Sigmoid colon (tissue), 7 donors: ENCODE results near the gene MRPS34. TPM values are rescaled to one million over a fixed set of nuclear protein-coding genes. Genes with fewer than 3 reads are reported as not detected.

Experiments
- DNase-seq: peaks from one replicate; pipeline ENCODE4 v3.0.0-alpha.2; 2019
- H3K27ac ChIP-seq, 4 donors: fragments of 200-600 bp; sonication (generic); one replicate each; pipeline ENCODE4 v1.5.1; 2016 to 2019; ENCODE audit warnings: mild to moderate bottlenecking in 1 of 4
- H3K27me3 ChIP-seq, 3 donors: fragments of 200-600 bp; sonication (generic); one replicate each; pipeline ENCODE4 v1.5.1; 2019; ENCODE audit warnings: mild to moderate bottlenecking in 1 of 3
- H3K36me3 ChIP-seq, 4 donors: fragments of 200-600 bp; sonication (generic); one replicate each; pipeline ENCODE4 v1.5.1; 2016 to 2019
- H3K4me1 ChIP-seq, 4 donors: fragments of 200-600 bp; sonication (generic); one replicate each; pipeline ENCODE4 v1.5.1; 2017 to 2019
- H3K4me3 ChIP-seq, 4 donors: fragments of 200-600 bp; sonication (generic); one replicate each; pipeline ENCODE4 v1.5.1; 2017 to 2019; ENCODE audit warnings: mild to moderate bottlenecking in 2 of 4, moderate library complexity in 1 of 4
- H3K9me3 ChIP-seq, 4 donors: fragments of 200-600 bp in 3 of 4; sonication (generic) in 3 of 4; one replicate each; pipeline versions ENCODE4 v1.5.1 to v1.6.1; 2013 to 2019
- EP300 ChIP-seq, 4 donors: sonication (generic); formaldehyde crosslinking; IDR thresholded peaks; one replicate each; pipeline ENCODE4 v1.6.1; 2017; ENCODE audit warnings: antibody characterized with exemption in 4 of 4
- POLR2A ChIP-seq, 2 donors: fragments of 450-650 bp; IDR thresholded peaks; one replicate each; pipeline ENCODE4 v1.6.1; 2016; ENCODE audit warnings: antibody characterized with exemption in 2 of 2, mild to moderate bottlenecking in 2 of 2, moderate library complexity in 2 of 2
- POLR2AphosphoS5 ChIP-seq, 4 donors: sonication (generic); formaldehyde crosslinking; IDR thresholded peaks; one replicate each; pipeline ENCODE4 v1.6.1; 2017; ENCODE audit warnings: antibody characterized with exemption in 4 of 4
- WGBS, 2 donors: extraction: QIAGEN DNeasy Blood & Tissue Kit; methylation state at CpG; one replicate each; pipeline ENCODE4 v1.1.7; 2013; 5-methylcytosine and 5-hydroxymethylcytosine counted together
- intact Hi-C: fragments of 100-400 bp; cut with DNase I; formaldehyde crosslinking; loops from one replicate; pipeline ENCODE4 v1.15.1; 2023
- polyA plus RNA-seq, 3 donors: library from polyadenylated mRNA; stranded (reverse); fragments of 200-250 nt; gene quantifications; one replicate each; pipeline ENCODE4 v1.2.3, GENCODE V29; 2013
- total RNA-seq, 4 donors: library from RNA; depleted of rRNA; stranded (reverse); fragments of >200 nt; gene quantifications; one replicate each; pipeline ENCODE4 v1.1.0, GENCODE V29; 2016
- TF ChIP-seq, protein P1 (sequence below), 4 experiments: fragments of 450-650 bp in 3 of 4; fragments of 200-600 bp in 1 of 4; IDR thresholded peaks; one replicate each; pipeline ENCODE4 v1.5.1; 2016 to 2019; ENCODE audit warnings: antibody characterized with exemption in 4 of 4, mild to moderate bottlenecking in 3 of 4, moderate library complexity in 2 of 4
- donor health status: healthy with polysubstance abuse.
- donor health status: Bipolar disorder and iron deficiency.
- donor health status: healthy.

MRPS34 gene
- total and polyA plus RNA-seq, 7 donors = 61.5 to 198 (median 104) TPM

DNA sequence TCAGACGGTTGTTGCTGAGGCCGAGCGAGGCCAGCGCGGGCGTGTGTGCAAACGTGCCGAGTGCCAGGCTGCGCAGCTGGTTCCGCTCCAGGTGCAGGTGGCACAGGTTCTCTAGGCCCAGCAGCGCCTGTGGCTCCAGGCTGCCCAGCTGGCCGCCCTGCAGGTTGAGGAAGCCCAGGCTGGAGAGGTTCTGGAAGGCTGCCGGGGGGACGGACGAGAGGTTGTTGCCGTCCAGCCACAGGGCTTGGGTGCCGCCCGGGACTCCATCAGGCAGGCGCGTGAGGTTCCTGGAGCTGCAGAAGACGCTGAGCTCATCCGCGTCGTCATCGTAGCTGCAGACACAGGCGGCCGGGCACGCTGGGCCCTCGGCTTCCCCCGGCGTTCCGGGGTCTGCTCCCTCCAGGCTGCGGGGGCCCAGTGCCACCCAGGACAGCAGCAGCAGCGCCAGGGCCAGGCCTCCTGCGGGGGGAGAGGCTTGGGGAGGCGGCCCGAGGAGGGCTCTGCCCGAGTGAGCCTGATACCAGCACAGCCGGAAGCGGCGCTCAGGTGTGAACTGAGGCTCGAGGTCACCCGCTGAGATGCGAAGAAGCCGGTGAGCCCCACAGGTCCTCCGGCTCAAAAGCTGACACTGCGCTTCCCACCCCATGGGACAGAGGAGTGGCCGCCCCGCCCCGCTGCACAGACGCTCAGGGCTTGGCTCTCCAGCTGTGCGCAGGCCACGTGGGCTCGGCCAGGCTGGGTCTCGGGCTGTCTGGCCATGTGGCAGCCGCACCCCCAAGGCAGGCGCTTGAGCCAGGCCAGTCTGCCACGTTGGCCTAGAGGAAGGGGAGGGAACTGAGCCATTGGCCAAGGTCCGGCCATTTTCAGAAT lies 19.2 kb upstream of the MRPS34 start:
- no peak overlapping the region for H3K27ac ChIP-seq
- H3K27me3 ChIP-seq = no peaks in the 10 kb centered on the region
- H3K4me1 ChIP-seq = no peaks in the 10 kb centered on the region
- WGBS, 2 donors = 84 to 88% methylated on average over 59 of the region's 59 CpGs
- no peak overlapping the region for H3K4me3 ChIP-seq
- intact Hi-C loops = no loop called here
- peaks cover 0 to 43% (median 22%) of the 10 kb centered on the region in 4 donors for H3K36me3 ChIP-seq
- H3K9me3 ChIP-seq = no peaks in the 10 kb centered on the region
- TF ChIP-seq POLR2AphosphoS5 (IDR thresholded peaks at IDR 0.05) = no peak
- TF ChIP-seq, protein P1, sequence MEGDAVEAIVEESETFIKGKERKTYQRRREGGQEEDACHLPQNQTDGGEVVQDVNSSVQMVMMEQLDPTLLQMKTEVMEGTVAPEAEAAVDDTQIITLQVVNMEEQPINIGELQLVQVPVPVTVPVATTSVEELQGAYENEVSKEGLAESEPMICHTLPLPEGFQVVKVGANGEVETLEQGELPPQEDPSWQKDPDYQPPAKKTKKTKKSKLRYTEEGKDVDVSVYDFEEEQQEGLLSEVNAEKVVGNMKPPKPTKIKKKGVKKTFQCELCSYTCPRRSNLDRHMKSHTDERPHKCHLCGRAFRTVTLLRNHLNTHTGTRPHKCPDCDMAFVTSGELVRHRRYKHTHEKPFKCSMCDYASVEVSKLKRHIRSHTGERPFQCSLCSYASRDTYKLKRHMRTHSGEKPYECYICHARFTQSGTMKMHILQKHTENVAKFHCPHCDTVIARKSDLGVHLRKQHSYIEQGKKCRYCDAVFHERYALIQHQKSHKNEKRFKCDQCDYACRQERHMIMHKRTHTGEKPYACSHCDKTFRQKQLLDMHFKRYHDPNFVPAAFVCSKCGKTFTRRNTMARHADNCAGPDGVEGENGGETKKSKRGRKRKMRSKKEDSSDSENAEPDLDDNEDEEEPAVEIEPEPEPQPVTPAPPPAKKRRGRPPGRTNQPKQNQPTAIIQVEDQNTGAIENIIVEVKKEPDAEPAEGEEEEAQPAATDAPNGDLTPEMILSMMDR (IDR thresholded peaks at IDR 0.05) = no peak
- no peak for TF ChIP-seq POLR2A (IDR thresholded peaks at IDR 0.05)
- no peak for TF ChIP-seq EP300 (IDR thresholded peaks at IDR 0.05)
- peak; percentile 61 for DNase-seq

DNA sequence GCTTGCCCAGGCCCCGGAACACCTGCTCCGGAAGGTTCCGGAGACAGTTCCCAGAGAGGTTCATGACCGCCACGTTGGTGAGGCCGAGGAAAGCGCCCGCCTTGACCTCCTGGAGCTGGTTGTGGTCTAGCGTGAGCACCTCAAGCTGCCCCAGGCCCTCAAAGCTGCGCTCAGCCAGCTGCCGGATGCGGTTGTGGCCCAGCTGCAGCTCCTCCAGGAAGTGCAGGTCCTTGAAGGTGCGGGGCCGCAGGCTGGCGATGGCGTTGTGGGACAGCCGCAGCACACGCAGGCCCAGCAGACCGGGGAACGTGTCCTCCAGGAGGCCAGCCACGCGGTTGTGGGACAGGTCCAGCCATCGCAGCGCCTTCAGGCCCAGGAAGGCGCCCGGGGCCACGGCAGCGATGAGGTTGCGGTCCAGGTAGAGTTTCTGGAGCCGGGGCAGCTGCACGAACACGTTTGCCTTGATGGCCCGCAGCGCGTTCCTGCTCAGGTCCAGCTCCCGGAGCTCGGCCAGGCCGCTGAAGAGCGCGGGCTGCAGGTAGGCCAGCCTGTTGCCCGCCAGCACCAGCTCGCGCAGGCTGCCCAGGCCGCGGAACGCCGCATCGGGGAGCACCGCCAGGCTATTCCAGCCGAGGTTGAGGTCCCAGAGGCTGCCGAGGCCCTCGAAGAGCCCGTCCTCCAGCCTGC lies 18.5 kb upstream of the MRPS34 start:
- H3K4me1 ChIP-seq = no peaks in the 10 kb centered on the region
- TF ChIP-seq, protein P1 (IDR thresholded peaks at IDR 0.05) = no peak
- TF ChIP-seq EP300 (IDR thresholded peaks at IDR 0.05) = no peak
- TF ChIP-seq POLR2AphosphoS5 (IDR thresholded peaks at IDR 0.05) = no peak
- TF ChIP-seq POLR2A (IDR thresholded peaks at IDR 0.05) = no peak
- H3K36me3 ChIP-seq = peaks cover 0 to 51% (median 30%) of the 10 kb centered on the region in 4 donors
- no peak overlapping the region for H3K4me3 ChIP-seq
- WGBS, 2 donors = 96% methylated on average over 53 of the region's 53 CpGs
- intact Hi-C loops = no loop called here
- DNase-seq = peak; percentile 57
- no peak overlapping the region for H3K27ac ChIP-seq
- no peaks in the 10 kb centered on the region for H3K27me3 ChIP-seq
- H3K9me3 ChIP-seq = no peaks in the 10 kb centered on the region

DNA sequence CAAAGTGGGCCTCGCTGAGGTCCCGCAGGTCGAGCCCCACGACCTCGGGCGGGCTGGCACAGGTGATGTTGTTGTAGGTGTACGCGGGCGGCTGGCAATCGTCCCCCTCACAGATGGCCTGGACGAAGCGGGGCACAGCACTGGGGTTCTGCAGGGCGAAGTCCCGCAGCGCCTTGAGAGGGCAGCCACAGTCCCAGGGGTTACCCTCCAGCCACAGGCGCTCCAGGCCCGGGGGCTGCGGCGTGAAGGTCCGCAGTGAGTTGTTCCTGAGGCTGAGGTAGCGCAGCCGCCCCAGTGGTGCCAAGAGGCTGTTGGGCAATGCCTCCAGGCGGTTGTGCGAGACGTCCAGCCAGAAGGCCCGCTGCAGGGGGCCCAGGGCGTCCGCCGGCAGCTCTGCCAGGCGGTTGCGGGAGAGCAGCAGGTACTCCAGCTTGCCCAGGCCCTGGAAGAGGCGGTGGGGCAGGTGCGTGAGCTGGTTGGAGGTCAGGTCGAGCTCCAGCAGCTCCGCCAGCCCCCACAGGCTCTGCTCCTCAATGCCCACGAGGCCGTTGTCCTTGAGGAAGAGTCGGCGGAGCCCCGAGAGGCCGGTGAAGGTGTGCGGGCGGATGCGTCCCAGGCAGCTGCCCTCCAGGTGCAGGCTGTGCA lies 17.8 kb upstream of the MRPS34 start:
- intact Hi-C loops = no loop called here
- peaks cover 0 to 57% (median 32%) of the 10 kb centered on the region in 4 donors for H3K36me3 ChIP-seq
- no peak overlapping the region for H3K27ac ChIP-seq
- 95 to 96% methylated on average over 44 of the region's 44 CpGs for WGBS, 2 donors
- no peak overlapping the region for H3K4me3 ChIP-seq
- peaks cover 0 to 3% (median 0%) of the 10 kb centered on the region in 4 donors for H3K4me1 ChIP-seq
- TF ChIP-seq POLR2AphosphoS5 (IDR thresholded peaks at IDR 0.05) (no peak), EP300 (IDR thresholded peaks at IDR 0.05) (no peak), POLR2A (IDR thresholded peaks at IDR 0.05) (no peak)
- TF ChIP-seq, protein P1 (IDR thresholded peaks at IDR 0.05) = no peak
- no peaks in the 10 kb centered on the region for H3K9me3 ChIP-seq
- H3K27me3 ChIP-seq = no peaks in the 10 kb centered on the region
- no peak for DNase-seq

DNA sequence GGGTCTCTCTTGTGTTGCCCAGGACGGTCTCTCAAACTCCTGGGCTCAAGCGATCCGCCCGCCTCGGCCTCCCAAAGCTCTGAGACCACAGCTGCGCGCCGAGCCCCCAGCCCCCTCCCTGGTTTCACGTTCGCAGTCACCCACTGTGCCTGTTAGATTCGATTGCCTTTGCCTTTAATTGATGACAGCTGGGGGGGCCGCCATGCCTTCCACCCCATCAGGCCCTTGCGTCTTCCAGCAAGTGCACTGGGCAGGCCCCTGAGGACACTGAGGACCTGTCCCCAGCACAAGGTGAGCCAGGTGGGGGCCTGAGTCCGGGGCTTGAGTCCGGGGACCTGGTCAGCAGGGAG lies 17.3 kb upstream of the MRPS34 start:
- no peak overlapping the region for H3K4me3 ChIP-seq
- peaks cover 0 to 61% (median 32%) of the 10 kb centered on the region in 4 donors for H3K36me3 ChIP-seq
- intact Hi-C loops = no loop called here
- TF ChIP-seq EP300 (IDR thresholded peaks at IDR 0.05) = no peak
- TF ChIP-seq POLR2AphosphoS5 (IDR thresholded peaks at IDR 0.05) = no peak
- TF ChIP-seq POLR2A (IDR thresholded peaks at IDR 0.05) = no peak
- WGBS, 2 donors = 94 to 95% methylated on average over 15 of the region's 15 CpGs
- H3K27me3 ChIP-seq = no peaks in the 10 kb centered on the region
- no peaks in the 10 kb centered on the region for H3K9me3 ChIP-seq
- H3K27ac ChIP-seq = no peak overlapping the region
- H3K4me1 ChIP-seq = peaks cover 0 to 8% (median 1%) of the 10 kb centered on the region in 4 donors
- no peak for DNase-seq

DNA sequence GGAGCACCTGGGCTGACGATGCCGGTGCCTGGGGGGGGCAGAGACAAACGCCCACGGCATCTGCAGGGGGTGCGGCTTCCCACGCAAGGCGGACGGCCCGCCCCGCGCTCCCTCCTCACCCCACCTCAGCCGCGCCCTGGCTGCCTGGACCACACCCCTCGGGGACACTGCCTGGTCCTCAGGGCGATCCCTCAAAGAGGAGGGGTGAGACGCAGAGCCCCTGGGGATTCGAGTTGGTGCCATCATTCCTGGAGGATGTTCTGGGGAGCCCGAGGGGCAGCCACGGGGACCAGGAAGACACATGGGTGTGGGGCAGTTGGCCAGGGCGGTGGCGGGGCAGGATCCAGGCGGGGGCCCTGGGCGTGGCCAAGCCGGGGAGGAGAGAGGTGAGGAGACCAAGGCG lies 16.7 kb upstream of the MRPS34 start:
- Histone ChIP-seq H3K9me3 (no peaks in the 10 kb centered on the region), H3K27ac (no peak overlapping the region), H3K4me3 (no peak overlapping the region), H3K36me3 (peaks cover 0 to 61% (median 32%) of the 10 kb centered on the region in 4 donors), H3K4me1 (peaks cover 0 to 14% (median 7%) of the 10 kb centered on the region in 4 donors), H3K27me3 (no peaks in the 10 kb centered on the region)
- peak; percentile 58 for DNase-seq
- WGBS, 2 donors = 51 to 85% methylated on average over 25 of the region's 25 CpGs
- TF ChIP-seq POLR2AphosphoS5 (IDR thresholded peaks at IDR 0.05) = no peak
- no peak for TF ChIP-seq POLR2A (IDR thresholded peaks at IDR 0.05)
- TF ChIP-seq EP300 (IDR thresholded peaks at IDR 0.05) = no peak
- TF ChIP-seq, protein P1 (IDR thresholded peaks at IDR 0.05) = no peak
- intact Hi-C loops = no loop called here
